K562 (cell line): ENCODE data around the gene MARCKS.

Experiments
- JUNB ChIP-seq: fragments of 450-650 bp; formaldehyde crosslinking; conservative IDR thresholded peaks from 2 replicates; pipeline ENCODE4 v1.4.0; 2020; ENCODE audit warnings: mild to moderate bottlenecking
- KDM1A ChIP-seq, 2 experiments: fragments of 450-650 bp; IDR thresholded peaks; 2 replicates each; pipeline ENCODE4 v1.6.1; 2016; ENCODE audit warnings: mild to moderate bottlenecking in 2 of 2
- KDM5B ChIP-seq: fragments of 200-600 bp; sonication (generic); IDR thresholded peaks from 2 replicates; pipeline ENCODE4 v1.6.1; 2012; ENCODE audit warnings: low read depth, mild to moderate bottlenecking, moderate library complexity, low read length, control low read depth, inconsistent platforms; ENCODE audit not compliant: insufficient replicate concordance
- POLR2AphosphoS5 ChIP-seq: IDR thresholded peaks from 2 replicates; pipeline ENCODE4 v1.6.1; 2011; ENCODE audit warnings: mild to moderate bottlenecking, low read depth, low read length, moderate library complexity; ENCODE audit not compliant: control insufficient read depth, insufficient read depth
- RBFOX2 ChIP-seq: fragments of 200-400 bp; formaldehyde crosslinking; IDR thresholded peaks from 2 replicates; pipeline ENCODE4 v1.6.1; 2017; ENCODE audit warnings: low read depth, mild to moderate bottlenecking, low read length, moderate library complexity
- SIN3A ChIP-seq, 2 experiments: fragments of 150-350 bp in 1 of 2; IDR thresholded peaks; 2 replicates each; pipeline ENCODE4 v1.6.1; 2011 to 2016; ENCODE audit warnings: borderline replicate concordance in 2 of 2, low read depth in 2 of 2, low read length in 2 of 2, mild to moderate bottlenecking in 2 of 2, moderate library complexity in 2 of 2; ENCODE audit not compliant: control insufficient read depth in 1 of 2
- TF ChIP-seq, protein P1 (sequence below): fragments of 450-650 bp; IDR thresholded peaks from 2 replicates; pipeline ENCODE4 v1.6.1; 2016

DNA sequence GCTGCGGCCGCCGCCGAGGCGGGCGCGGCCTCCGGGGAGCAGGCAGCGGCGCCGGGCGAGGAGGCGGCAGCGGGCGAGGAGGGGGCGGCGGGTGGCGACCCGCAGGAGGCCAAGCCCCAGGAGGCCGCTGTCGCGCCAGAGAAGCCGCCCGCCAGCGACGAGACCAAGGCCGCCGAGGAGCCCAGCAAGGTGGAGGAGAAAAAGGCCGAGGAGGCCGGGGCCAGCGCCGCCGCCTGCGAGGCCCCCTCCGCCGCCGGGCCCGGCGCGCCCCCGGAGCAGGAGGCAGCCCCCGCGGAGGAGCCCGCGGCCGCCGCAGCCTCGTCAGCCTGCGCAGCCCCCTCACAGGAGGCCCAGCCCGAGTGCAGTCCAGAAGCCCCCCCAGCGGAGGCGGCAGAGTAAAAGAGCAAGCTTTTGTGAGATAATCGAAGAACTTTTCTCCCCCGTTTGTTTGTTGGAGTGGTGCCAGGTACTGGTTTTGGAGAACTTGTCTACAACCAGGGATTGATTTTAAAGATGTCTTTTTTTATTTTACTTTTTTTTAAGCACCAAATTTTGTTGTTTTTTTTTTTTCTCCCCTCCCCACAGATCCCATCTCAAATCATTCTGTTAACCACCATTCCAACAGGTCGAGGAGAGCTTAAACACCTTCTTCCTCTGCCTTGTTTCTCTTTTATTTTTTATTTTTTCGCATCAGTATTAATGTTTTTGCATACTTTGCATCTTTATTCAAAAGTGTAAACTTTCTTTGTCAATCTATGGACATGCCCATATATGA lies 3.2 kb downstream of the MARCKS start:
- TF ChIP-seq RBFOX2 (no peak), JUNB (CRISPR knock-in tag) (no peak), KDM5B (no peak), POLR2AphosphoS5 (no peak), SIN3A (IDR thresholded peaks at IDR 0.05; ENCODE audit: borderline replicate concordance in 2 of 2, control insufficient read depth in 1 of 2, low read depth in 2 of 2, low read length in 2 of 2) (no peak), KDM1A (IDR thresholded peaks at IDR 0.05) (no peak)
- TF ChIP-seq, protein P1, sequence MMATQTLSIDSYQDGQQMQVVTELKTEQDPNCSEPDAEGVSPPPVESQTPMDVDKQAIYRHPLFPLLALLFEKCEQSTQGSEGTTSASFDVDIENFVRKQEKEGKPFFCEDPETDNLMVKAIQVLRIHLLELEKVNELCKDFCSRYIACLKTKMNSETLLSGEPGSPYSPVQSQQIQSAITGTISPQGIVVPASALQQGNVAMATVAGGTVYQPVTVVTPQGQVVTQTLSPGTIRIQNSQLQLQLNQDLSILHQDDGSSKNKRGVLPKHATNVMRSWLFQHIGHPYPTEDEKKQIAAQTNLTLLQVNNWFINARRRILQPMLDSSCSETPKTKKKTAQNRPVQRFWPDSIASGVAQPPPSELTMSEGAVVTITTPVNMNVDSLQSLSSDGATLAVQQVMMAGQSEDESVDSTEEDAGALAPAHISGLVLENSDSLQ: no peak
